Activated CD4-positive, CD25-positive, alpha-beta regulatory T cell treated with anti-CD3 and anti-CD28 coated beads, Interleukin-2, amount 50 U/mL, for 72 hours (primary cell): ENCODE measurements around the gene DACT2.

Source experiments
- DNase-seq: peaks from one replicate; pipeline ENCODE4 v3.0.0; 2021

DACT2 gene

DNA sequence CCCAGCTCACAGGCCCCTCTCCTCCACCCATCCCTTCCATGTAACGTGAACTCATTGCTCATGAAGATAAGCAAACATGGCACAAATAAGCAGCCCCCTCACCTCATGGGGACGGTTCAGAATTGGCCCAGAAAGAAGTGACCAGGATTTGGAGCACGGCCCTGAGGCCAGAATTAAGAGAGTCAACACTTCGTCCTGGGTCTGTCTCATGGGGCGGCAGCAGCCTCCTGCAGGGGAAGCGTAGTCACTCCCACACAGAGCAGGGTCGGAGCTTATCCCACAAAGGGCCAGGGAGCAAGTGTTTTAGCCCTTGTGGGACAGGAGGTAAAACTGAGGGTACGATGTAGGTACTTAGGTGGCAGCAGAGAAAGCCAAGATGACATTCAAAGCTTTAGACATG is 28.6 kb upstream of the DACT2 start:
- DNase-seq = no peak

DNA sequence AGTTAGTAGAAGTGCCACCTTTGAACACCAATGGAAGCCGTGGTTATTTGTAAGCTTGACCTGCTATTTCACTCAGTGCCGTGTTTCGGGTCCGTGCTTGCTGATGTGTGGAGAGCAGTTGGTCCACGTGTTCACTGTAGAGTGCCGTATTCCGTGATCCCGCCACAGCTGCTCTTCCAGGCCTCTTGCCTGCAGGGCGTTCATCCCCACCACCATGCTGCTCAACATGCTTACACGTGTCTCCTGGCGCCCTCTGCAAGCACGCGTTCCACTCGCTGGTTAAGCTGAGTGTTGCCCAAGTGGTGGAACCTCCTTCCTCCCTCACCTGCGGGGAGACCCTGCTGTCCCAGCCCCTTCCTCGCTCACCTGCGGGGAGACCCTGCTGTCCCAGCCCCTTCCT is 28.0 kb upstream of the DACT2 start:
- DNase-seq = no peak

DNA sequence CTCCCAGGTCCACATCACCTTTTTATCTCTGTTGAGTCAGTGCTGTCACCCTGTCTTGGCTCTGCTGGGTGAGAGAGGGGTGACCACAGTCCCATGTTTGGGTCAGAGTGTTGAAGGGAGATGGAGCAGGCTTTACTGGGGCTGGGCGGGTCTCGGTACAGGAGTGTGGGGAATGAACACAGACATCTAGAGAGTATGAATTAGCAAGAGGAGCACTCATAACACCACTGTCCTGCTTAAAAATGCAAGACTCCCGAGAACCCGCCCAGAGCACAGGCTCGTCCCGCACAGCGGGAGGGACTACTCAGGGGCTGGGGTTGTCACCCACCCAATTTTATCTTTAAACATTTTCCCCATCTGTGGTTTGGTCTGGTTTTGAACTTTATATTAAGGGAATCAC is 27.5 kb upstream of the DACT2 start:
- DNase-seq = no peak

DNA sequence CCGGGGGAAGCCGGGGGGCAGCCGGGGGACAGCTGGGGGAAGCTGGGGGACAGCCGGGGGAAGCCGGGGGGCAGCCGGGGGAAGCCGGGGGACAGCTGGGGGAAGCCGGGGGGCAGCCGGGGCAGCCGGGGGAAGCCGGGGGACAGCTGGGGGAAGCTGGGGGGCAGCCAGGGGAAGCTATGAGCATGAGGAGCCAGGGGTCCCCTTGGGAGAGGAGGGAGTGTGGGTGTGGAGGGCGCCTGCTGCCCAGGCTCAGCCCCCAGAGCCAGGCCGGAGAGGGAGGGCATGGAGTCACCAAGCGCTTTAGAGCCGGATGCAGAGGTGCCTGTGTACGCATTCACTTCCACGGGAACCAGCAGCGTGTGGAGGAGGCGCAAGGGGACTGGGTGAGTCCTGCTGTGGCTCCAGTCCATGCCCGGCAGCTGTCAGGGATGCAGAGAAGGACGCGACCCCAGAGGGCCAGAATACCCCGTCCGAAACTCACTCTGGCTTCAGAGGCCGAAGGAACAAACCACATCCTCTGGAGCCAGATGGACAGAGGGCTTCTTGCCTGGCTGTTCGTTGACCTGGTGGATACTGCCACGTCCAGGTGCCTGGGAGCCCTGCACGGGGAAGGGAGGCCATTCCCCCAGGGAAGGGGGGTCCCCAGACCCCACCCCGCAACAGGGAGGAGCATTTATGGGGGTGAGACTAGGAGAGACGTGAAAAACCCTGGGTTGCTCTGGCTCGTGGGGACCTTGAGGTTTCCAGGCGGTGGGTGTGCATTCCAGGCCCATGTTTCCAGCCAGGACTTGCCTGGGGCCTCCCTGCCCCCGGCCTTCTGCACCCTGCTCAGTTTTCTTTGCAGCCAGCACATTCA is 26.5 kb upstream of the DACT2 start:
- DNase-seq = no peak

DNA sequence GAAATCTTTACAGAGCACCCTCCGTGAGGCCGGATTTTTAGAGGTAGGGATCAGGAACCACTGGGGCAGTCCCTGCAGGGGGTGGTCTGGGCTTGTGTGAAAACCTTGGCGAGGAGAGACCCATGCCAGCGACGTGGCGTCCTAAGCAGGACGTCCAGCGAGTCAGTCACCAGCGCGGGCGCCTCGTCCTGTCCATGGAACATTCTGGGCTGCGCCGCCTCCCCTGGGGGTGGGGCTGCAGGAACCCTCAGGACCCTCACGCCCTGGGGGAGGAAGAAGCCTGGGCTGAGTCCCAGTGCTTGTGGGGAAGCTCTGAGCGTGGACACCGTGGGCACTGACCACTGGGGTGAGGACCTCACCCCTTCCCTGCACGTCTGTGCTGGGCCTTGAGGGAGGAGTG is 25.7 kb upstream of the DACT2 start:
- no peak for DNase-seq

DNA sequence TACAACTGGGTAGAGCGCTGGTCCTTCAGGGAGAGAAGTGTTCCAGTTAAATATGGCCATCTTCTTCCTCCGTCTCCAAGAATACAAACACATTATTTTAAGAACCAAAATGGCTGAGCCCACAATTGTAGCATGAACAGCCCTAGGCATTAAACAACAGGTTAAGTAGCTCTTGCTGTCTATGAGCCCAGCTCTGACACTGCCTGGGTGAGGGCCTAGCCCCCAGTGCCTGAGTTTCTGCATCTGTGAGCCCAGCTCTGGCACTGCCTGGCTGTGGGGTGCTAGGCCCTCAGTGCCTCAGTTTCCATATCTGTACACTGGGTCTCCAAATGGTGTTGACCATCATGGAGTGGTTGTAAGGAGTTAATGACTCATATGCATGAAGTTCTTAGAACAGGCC is 24.8 kb upstream of the DACT2 start:
- DNase-seq = no peak

DNA sequence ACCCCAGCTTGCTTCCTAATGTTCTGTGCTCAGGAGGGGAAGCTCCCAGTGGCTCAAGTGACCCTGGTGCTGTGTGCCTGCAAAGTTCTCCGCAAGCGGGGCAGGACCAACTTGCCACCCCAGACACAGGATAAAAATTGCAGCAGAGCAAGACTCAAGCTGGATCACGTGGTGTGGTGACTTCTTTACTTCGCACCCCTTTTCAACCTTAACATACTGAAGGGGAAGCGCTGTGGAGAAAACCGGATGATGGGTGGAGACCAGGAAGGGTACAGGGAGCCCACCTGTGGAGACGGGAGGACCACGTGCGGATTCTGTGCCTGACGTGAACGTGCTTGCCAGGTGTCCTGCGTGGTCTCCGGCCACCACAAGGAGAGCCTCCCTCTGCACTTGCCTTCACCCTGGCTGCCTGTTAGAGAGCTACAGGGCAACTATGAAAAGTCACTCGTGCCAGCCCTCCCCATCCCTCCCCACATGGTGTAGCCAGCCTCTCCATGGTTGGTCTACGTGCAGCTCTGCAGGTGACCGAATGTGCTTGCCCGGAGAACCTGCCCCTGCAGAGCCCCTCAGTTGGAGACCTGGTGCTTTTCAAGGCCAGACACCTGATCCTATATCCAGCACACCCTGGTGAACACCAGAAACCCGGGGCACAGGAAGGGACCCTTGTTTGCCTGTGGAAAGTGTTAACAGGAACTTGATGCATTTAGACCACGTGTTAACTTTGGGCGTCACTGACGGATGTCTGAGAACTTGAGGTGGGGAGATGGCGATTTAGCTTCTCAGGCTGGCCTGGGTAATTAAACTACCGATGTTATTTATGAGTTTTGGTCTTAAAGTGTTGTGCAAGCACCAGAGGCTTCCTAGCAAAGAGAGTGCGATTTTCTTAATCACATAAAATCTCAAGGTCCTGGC is 23.9 kb upstream of the DACT2 start:
- no peak for DNase-seq

DNA sequence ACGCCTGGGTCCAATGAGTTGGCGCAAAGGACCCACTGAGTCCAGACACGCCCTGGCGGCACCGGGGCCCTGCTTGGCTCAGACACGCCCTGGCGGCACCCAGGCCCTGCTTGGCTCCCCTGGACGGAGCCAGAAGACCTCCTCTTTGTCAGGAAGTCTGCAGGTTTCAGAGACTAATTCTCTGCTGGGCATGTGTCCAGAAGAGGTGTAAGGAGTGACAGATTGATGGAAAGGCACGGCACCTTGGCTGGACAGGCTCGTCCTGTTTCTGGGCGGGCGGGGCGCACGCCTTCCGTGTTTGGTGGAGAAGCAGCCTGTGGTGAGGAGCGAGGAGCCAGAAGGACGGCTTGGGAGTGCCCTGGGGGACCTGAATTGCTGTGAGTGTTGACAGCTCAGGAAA is 23.1 kb upstream of the DACT2 start:
- no peak for DNase-seq

DNA sequence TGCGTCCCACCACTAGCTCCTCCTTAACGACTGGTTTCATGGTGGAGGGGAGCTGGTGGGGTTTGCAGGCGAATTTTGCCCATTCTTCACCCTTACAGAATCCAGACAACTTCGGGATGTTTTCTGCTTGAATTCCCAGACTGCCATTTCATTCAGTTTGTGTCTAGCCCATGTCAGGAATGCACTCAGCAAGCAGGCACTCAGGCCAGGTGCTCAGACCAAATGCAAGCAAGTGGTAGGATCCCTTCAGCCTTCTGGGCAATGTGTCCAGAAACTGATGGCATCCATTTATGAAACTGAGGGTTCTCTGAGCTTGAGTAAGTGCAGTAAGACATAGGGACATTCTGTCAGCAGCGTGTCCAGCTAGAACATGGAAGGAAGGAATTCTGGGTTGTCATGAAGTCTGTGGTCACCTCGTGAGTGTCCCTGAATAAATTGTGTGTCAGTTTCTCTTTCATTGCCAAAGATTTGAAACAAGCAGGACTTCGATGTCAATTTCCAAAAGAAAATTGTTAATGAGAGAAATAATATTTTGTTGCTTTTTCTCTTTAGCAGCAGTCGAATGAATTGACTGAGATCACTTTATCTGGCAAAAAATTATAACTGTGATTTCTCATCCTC is 21.8 kb upstream of the DACT2 start:
- DNase-seq = no peak

DNA sequence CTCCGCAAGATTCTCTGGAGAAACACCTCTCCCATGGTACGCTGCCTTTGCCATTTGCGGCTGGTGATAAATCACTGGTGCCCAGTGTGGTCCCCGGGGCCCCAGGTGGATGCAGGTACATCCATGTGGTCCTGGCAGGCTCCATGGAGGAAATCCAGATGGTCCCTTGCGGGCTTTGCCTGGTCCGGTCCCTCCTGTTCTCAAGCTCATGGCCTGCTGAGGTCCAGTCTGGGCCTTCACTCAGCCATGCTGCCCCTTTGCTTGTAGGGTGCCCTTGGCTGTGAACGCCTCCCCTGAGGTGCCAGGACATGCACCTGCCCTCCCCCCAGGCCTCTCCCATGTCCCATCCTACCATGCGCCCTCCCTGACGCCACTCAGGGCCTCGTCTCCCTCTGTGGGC is 21.2 kb upstream of the DACT2 start:
- no peak for DNase-seq

DNA sequence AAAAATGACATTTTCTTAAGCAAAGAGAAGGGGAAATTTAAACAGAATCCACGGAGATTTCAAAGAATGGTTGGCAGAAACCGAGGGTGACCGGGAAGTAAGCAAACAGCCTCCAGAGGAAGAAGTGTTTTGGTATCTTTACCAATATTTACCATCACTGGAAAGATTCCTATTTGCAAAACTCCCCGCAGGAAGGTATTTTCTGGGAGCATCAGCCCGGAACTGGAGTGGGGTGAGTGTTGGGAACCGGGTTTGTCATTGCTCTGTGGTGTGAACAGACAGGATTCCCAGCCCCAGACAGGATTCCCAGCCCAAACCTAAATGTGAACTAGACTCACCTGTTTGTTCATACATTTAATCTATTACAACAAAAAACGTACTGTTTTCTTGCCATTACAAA is 19.2 kb upstream of the DACT2 start:
- no peak for DNase-seq

DNA sequence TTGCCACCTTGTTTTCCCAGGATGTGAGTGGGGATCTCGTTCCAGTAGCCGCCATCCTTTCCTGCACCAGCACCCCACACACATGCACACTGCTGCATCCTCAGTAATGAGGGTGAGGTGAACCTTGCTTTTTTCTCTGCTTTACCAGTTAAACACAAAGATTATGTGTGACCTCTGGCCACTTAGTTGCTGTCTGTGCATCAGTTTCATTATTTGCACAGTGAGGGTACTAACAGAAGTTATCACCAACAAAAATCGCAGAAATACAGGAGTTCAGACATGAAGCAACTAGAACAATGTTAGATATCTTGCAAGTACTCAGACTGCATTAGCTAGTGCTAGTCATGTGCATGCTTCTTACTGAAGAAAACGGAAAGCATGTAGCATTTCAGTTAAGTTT is 17.4 kb upstream of the DACT2 start:
- no peak for DNase-seq

DNA sequence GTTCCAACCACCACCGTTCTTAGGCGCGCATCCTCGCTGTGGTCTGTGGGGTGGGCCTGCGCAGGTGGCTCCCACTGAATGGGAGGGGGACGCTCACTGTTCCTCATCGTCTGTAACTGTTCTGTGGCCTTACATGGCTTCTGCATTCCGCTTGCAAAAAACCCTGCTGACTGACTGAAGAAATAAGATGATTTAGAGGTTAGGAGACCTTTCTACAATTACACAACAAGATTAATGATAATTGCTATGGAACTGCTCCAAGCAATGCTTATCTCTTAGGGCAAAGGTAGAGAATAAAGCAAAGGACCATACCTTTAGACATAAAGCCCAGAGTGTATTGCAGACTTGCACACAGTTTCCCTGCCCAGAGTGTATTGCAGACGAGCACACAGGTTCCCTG is 14.4 kb upstream of the DACT2 start:
- no peak for DNase-seq

DNA sequence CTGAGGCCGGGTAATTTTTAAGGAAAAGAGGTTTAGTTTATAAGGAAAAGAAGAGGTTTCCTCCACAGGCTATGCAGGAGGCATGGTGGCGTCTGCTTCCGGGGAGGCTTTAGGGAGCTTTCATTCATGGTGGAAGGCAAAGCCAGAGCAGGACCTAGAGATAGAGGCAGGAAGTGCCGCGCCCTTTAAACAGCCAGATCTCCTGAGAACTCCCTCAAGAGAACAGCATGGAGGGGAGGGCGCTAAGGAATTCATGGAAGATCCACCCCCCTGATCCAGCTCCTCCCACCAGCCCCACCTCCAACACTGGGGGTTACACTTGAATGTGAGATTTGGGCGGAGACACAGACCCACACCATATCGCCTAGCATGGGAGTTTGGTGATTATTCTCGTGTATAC is 13.9 kb upstream of the DACT2 start:
- DNase-seq = no peak

DNA sequence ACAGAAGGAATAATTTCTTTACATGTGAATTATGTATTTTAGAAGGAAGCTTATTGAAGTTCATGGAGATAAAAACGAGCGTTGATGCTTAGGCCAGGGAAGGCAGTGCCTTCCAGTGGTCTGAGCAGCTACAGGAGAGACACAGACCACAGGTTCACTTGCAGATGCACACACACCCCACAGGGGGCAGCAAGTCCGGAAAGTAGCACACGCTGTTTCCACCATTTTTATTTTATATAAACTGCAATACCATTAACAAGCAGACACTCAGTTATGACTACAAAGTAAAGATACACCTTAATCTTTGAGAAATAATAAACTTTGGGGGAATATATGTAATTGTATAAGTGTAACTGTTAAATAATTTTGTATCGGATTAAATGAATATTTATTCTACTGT is 13.5 kb upstream of the DACT2 start:
- no peak for DNase-seq

DNA sequence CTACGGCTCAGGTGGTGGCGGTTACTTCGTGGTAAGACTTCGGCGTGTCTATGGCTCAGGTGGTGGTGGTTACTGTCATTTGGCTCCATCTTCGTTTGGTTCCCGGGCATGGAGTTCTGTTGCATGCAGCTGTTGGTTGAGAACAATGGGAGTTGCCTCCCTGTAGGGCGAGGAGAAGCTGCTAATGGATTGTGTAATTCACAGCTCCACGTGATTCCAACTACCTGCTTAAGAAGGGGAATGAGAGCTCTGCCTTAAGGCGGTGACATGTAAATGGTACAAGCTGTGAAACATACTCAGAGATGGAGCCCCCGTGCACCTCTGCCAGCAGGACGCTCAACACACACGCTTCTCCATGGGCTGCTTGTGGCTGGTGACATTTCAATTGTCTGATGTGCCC is 12.4 kb upstream of the DACT2 start:
- no peak for DNase-seq

DNA sequence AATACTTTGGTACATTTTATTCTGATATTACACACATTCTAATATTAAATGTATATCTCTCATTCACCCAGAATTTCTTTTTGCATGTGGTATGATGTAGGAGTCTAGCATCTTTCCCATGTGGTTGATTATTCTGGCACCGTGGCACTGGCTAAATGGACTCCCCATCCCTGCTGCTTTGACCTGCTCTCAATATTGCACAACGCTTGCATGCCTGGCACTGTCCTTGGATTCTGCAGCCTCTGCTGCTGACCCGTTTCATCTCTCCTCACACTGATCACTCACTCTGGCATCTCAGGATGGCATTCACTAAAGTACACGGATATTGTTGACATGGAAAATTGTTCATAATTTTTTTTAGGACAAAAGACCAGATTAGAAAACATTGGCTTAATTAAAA is 11.5 kb upstream of the DACT2 start:
- DNase-seq = no peak

DNA sequence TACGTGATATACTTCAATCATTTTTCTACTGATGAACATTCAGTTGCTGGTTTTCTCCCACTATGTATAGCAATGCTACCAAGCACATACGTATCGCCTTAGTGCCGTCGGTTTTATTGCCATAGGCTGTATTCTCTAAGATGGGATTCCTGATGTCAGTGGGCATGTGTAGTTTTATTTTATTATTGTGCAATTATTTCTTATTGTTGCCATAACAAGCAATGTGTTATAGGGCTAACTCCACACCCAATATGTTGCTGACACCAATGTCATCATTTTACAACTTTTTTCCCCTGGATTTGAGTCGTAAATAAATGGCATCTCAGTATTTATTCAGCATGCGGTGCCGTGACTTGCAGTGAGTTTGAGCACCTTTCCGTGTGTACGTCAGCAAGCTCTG is 10.8 kb upstream of the DACT2 start:
- no peak for DNase-seq

DNA sequence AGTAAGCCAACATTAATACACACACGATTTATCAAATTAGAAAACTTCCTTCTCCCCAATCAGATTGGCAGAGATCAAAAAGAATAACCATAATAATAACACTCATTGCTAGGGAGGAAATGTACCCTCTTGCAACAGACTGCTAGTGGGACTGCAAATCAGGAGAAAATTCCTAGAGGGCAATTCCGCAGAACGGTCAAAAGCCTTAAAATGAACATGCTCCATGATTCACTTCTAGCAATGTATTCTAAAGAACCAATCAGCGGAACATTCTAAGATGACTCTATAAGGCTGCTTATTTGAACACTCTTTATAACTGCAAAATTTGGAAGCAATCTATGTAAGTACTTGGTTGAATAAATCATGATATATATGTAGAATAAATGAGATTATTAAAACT is 8.5 kb upstream of the DACT2 start:
- no peak for DNase-seq

DNA sequence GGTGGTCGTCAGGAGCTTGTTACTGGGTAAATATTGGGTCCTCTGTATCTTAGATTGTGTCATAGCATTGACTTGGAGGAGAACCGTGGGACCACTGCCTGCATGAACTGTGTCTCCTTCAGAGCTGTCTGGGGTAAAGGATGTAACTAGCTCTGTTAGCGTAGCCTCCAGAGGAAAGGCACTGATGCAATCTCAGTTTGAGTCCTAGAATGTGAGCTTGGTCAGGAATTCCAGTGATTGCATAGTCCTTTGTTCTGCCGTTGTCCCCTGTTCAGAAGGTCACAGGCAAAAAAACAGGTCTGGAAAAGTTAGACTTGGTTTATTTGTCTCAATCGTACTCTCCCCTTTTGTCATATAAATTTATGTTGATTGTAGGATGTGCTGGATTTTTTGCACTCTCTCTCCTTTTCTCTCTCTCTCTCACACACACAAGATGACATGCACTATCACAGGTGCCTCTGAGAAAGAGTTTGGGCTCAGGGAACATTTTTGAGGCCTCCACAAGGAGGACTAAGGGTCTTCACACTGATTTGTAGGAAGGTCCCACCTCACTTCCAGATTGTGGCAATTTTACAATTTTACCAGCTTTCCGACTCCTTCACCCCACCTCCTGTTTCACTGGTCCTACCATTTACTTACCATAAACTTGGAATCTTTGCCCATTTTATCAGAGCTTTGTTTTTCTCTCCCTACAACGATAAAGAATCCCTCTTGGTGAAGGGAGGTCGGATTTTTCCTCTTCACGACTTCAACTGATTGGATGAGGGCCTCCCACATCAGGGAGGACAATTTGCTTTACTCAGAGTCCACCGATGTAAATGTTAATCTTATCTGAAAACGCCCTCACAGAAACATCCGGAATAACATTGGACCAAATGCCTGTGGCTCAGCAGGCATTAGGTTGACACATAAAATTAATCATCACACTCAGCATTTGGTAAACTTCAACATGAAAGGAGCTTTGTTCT is 7.0 kb upstream of the DACT2 start:
- DNase-seq = no peak

DNA sequence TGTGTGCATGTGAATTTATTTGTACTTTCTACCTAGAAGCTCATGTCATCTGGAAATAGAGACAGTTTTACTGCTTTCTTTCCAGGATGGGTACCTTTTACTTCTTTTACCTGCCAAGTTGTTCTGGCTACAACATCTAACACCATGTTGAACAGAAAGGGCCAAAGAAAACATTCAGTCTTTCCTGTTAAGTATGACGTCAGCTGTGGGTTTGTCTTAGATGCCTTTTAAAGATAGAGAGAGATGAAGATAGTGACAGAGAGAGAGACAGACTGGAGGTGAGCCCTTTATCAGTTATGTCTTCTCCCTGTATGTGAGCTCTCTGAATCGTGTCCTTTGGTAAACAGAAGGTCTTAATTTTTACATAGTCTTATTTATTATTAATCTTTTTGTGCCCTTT is 3.4 kb upstream of the DACT2 start:
- DNase-seq = no peak

DNA sequence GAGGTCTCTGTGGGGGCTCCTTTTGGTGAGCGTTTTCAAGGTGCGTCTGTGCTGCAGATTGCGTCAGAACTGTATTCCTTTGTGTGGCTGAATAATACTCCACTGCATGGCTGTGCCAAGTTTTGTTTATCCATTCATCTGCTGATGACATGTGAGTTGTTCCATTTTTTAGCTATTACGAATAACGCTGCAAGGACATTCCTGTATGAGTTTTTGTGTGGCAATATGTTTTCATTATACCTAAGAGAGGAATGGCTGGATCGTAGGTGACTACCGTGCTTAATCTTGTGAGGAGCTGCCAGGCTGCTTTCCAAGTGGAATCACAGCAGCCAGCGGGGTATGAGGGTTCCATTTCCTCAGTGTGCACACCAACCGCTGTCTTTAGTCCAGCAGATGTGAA is 1.1 kb upstream of the DACT2 start:
- DNase-seq = no peak
